IMR-90 (cell line): Measurements from ENCODE around the gene MRM1. TPM values are rescaled to one million over a fixed set of nuclear protein-coding genes. Genes with fewer than 3 reads are reported as not detected.

ENCODE experiments used
- ATAC-seq: fragments of 200-7000 bp; cut with Tn5 transposase; 2 replicates; pipeline ENCODE4 v1.9.1; 2020; ENCODE audit warnings: low read depth, mild to moderate bottlenecking, moderate library complexity
- BruUV-seq: library from RNA; stranded (reverse); fragments of 400-500 nt; replicated peaks from 2 replicates; lab custom pipeline; 2021; lab: Mats Ljungman, UMichigan
- CTCF ChIA-PET: fragments of 300-600 bp; formaldehyde crosslinking; extraction: SDS; loops from one replicate; lab custom pipeline; 2021; ENCODE audit warnings: antibody characterized with exemption; lab: Yijun Ruan, JAX
- POLR2A ChIA-PET: fragments of 300-600 bp; sonication (Branson Sonifier 250); formaldehyde crosslinking; loops from one replicate; lab custom pipeline; 2022; ENCODE audit warnings: antibody characterized with exemption; ENCODE audit not compliant: unreplicated experiment; lab: Charles Lee
- DNase-seq: peaks from one replicate; pipeline ENCODE4 v3.0.0; 2013
- H2AFZ ChIP-seq: replicated peaks from 2 replicates; pipeline ENCODE3; 2013; ENCODE audit warnings: low read length, mild to moderate bottlenecking; ENCODE audit not compliant: poor library complexity
- H2AK5ac ChIP-seq: 2 replicates; pipeline ENCODE4 v1.6.1; 2013; ENCODE audit warnings: low read depth, low read length, inconsistent platforms
- H2AK9ac ChIP-seq: replicated peaks from 2 replicates; pipeline ENCODE3; 2013; ENCODE audit warnings: mild to moderate bottlenecking, low read depth, low read length, moderate library complexity; ENCODE audit not compliant: poor library complexity
- H2BK120ac ChIP-seq: 2 replicates; pipeline ENCODE4 v1.6.1; 2013; ENCODE audit warnings: low read depth, low read length, inconsistent platforms
- H2BK15ac ChIP-seq: 3 replicates; pipeline ENCODE4 v1.6.1; 2013; ENCODE audit warnings: low read depth, low read length, inconsistent platforms
- H2BK20ac ChIP-seq: 2 replicates; pipeline ENCODE4 v1.6.1; 2013; ENCODE audit warnings: low read depth, mild to moderate bottlenecking, inconsistent platforms, low read length, moderate library complexity
- H2BK5ac ChIP-seq: 2 replicates; pipeline ENCODE4 v1.6.1; 2013; ENCODE audit warnings: mild to moderate bottlenecking, low read depth, low read length, inconsistent platforms; ENCODE audit not compliant: poor library complexity, severe bottlenecking
- H3K14ac ChIP-seq: replicated peaks from 2 replicates; pipeline ENCODE4 v1.6.1; 2013; ENCODE audit warnings: low read depth, low read length, inconsistent platforms
- H3K18ac ChIP-seq: 2 replicates; pipeline ENCODE4 v1.6.1; 2013; ENCODE audit warnings: low read depth, low read length, control low read depth
- H3K23ac ChIP-seq: 2 replicates; pipeline ENCODE4 v1.6.1; 2013; ENCODE audit warnings: low read depth, low read length, inconsistent platforms
- H3K27ac ChIP-seq: 2 replicates; pipeline ENCODE4 v1.5.1; 2013; ENCODE audit warnings: mild to moderate bottlenecking, control low read depth, low read length; ENCODE audit not compliant: insufficient read depth
- H3K27me3 ChIP-seq: 2 replicates; pipeline ENCODE4 v1.6.1; 2013; ENCODE audit warnings: low read length; ENCODE audit not compliant: control insufficient read depth, insufficient read depth
- H3K36me3 ChIP-seq: 2 replicates; pipeline ENCODE4 v1.6.1; 2013; ENCODE audit warnings: low read length, mixed read lengths; ENCODE audit not compliant: control insufficient read depth, insufficient read depth
- H3K4ac ChIP-seq: 2 replicates; pipeline ENCODE4 v1.6.1; 2013; ENCODE audit warnings: low read depth, low read length, inconsistent platforms
- H3K4me1 ChIP-seq: 2 replicates; pipeline ENCODE4 v1.6.1; 2013; ENCODE audit warnings: low read length, mixed read lengths; ENCODE audit not compliant: control insufficient read depth, insufficient read depth
- H3K4me2 ChIP-seq: 2 replicates; pipeline ENCODE4 v1.6.1; 2013; ENCODE audit warnings: low read depth, mild to moderate bottlenecking, control low read depth, low read length, moderate library complexity
- H3K4me3 ChIP-seq: 2 replicates; pipeline ENCODE4 v1.5.1; 2013; ENCODE audit warnings: low read depth, mild to moderate bottlenecking, control low read depth, low read length, moderate library complexity; ENCODE audit not compliant: insufficient read depth
- H3K56ac ChIP-seq: 2 replicates; pipeline ENCODE4 v1.6.1; 2013; ENCODE audit warnings: low read length, inconsistent platforms; ENCODE audit not compliant: insufficient read depth; ENCODE audit errors: extremely low read depth
- H3K79me1 ChIP-seq, 2 experiments: 2 replicates each; pipeline ENCODE4 v1.6.1; 2013; ENCODE audit warnings: low read length in 2 of 2, inconsistent platforms in 1 of 2, low read depth in 1 of 2
- H3K9ac ChIP-seq: 2 replicates; pipeline ENCODE4 v1.6.1; 2013; ENCODE audit warnings: low read depth, low read length, control low read depth
- H3K9me1 ChIP-seq: 2 replicates; pipeline ENCODE4 v1.6.1; 2013; ENCODE audit warnings: low read length, inconsistent platforms; ENCODE audit not compliant: insufficient read depth
- H3K9me3 ChIP-seq: 2 replicates; pipeline ENCODE4 v1.6.1; 2013; ENCODE audit warnings: low read length; ENCODE audit not compliant: control insufficient read depth, insufficient read depth
- H4K20me1 ChIP-seq: 2 replicates; pipeline ENCODE4 v1.6.1; 2013; ENCODE audit warnings: low read length, inconsistent platforms; ENCODE audit not compliant: insufficient read depth
- H4K5ac ChIP-seq: 2 replicates; pipeline ENCODE4 v1.6.1; 2013; ENCODE audit warnings: mild to moderate bottlenecking, low read depth, low read length, control low read depth
- H4K8ac ChIP-seq, 2 experiments: 2 replicates each; pipeline ENCODE4 v1.6.1; 2013; ENCODE audit warnings: low read depth in 2 of 2, low read length in 2 of 2, control low read depth in 1 of 2, inconsistent platforms in 1 of 2
- H4K91ac ChIP-seq: 2 replicates; pipeline ENCODE4 v1.6.1; 2013; ENCODE audit warnings: low read depth, low read length, inconsistent platforms; ENCODE audit not compliant: insufficient read depth
- CHD1 ChIP-seq: IDR thresholded peaks from 2 replicates; pipeline ENCODE4 v1.6.1; 2012; ENCODE audit warnings: low read depth, low read length, improper control_type of control experiment
- MXI1 ChIP-seq: IDR thresholded peaks from 2 replicates; pipeline ENCODE4 v1.6.1; 2012; ENCODE audit warnings: low read depth, mild to moderate bottlenecking, low read length, moderate library complexity, borderline replicate concordance
- RCOR1 ChIP-seq: IDR thresholded peaks from 2 replicates; pipeline ENCODE4 v1.6.1; 2012; ENCODE audit warnings: mild to moderate bottlenecking, low read length, improper control_type of control experiment; ENCODE audit not compliant: insufficient replicate concordance
- RFX5 ChIP-seq: IDR thresholded peaks from 2 replicates; pipeline ENCODE4 v1.8.0; 2012; ENCODE audit warnings: low read depth, mild to moderate bottlenecking, low read length, moderate library complexity
- WGBS, 2 experiments: methylation state at CpG; one replicate each; pipeline versions ENCODE4 v1.1.5 to v1.1.7; 2013; ENCODE audit warnings: missing lambda C conversion rate in 2 of 2; ENCODE audit not compliant: insufficient read length in 1 of 2; ENCODE audit errors: extremely low coverage in 2 of 2; 5-methylcytosine and 5-hydroxymethylcytosine counted together
- dilution Hi-C: fragments of 300-500 bp; cut with HindIII; formaldehyde crosslinking; loops from one replicate; pipeline ENCODE4 v1.14.3; 2018; ENCODE audit warnings: low sequenced_read_pairs; ENCODE audit not compliant: unreplicated experiment
- in situ Hi-C: fragments of 300-500 bp; cut with MboI; formaldehyde crosslinking; loops from 3 replicates; pipeline ENCODE4 v1.14.3; 2019; ENCODE audit warnings: low sequenced_read_pairs, inconsistent platforms, mixed read lengths
- intact Hi-C: fragments of 100-400 bp; cut with micrococcal nuclease; formaldehyde crosslinking; loops from 2 replicates; pipeline ENCODE4 v1.10.0; 2022
- polyA plus RNA-seq, 3 experiments: library from polyadenylated mRNA; depleted of rRNA; stranded (reverse); fragments of >200 nt; gene quantifications; 2 replicates each; pipeline ENCODE4 v1.2.3, GENCODE V29; 2012; ENCODE audit warnings: low replicate concordance in 1 of 3
- total RNA-seq: library from RNA; depleted of rRNA; stranded (reverse); fragments of >200 nt; gene quantifications from 2 replicates; pipeline ENCODE4 v1.2.3, GENCODE V29; 2012

Gene MRM1
- total and polyA plus RNA-seq, 2 of the 4 experiments (the other 2 are of a cell fraction) = 2.2 to 5.3 TPM

DNA sequence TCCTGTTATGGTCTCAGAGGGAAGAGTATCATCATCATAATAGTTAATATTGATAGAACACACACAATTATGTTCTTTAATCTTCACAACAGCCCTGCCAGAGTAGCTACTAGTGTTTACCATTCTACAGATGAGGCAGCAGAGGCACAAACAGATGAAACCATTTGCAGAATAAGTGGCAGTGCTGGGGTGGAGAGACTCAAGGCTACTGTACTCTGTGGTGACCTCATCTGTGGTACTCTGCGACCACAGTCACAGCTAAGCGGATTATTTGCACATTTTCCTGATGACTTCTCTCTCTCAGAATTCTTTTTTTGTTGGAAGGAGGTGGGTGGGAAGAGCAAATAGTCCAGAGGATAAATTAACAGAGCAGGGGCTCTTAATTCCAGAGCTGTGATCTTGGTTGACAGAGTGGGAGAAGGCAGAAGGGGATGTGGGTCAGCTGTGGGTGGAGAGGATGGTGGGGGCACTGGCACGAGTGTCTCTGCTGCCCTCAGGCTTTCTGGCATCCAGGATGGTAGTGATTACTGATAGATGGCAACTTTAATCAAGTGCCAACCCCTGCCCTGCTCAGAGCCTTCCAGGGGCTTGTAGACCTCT, 41.8 kb downstream of the MRM1 start:
- Histone ChIP-seq H3K9ac (no peak overlapping the region), H3K18ac (no peak overlapping the region), H3K79me1 (no peaks in the 10 kb centered on the region), H2AFZ (no peak overlapping the region), H3K27ac (no peak overlapping the region), H3K23ac (no peak overlapping the region; the same call in 1 of the 2 replicates), H3K4me3 (no peak overlapping the region), H3K9me1 (no peaks in the 10 kb centered on the region), H3K4me1 (no peaks in the 10 kb centered on the region), H4K8ac (no peak overlapping the region), H2AK9ac (no peak overlapping the region), H2BK20ac (no peak overlapping the region), H2BK120ac (no peak overlapping the region), H3K9me3 (no peaks in the 10 kb centered on the region; the same call in none of the 2 replicates), H3K56ac (no peak overlapping the region), H4K20me1 (no peaks in the 10 kb centered on the region), H4K91ac (no peak overlapping the region), H3K36me3 (no peaks in the 10 kb centered on the region), H3K4me2 (no peak overlapping the region), H2BK5ac (no peak overlapping the region), H2BK15ac (no peak overlapping the region), H4K5ac (no peak overlapping the region), H3K14ac (no peak overlapping the region), H2AK5ac (no peak overlapping the region), H3K27me3 (peaks cover 88% of the 10 kb centered on the region), H3K4ac (no peak overlapping the region)
- POLR2A ChIA-PET = no interaction called here
- dilution Hi-C loops (loop anchor here (25.0 kb wide), 1 partner anchor 419 kb away; no protein-coding TSS in a partner anchor), in situ Hi-C loops (no loop called here), intact Hi-C loops (no loop called here)
- no peak for TF ChIP-seq RCOR1
- TF ChIP-seq RFX5 = no peak
- no peak for TF ChIP-seq MXI1
- TF ChIP-seq CHD1 = no peak
- 0% methylated on average over 1 of the region's 3 CpGs; no CpG with 5 or more reads in 1 of the 2 experiments for WGBS, 2 experiments
- ATAC-seq (no peak), DNase-seq (no peak)
- CTCF ChIA-PET = no interaction called here
- BruUV-seq = no TSS peak
